Endothelial cell of umbilical vein (primary cell): Measurements from ENCODE around the gene DUS1L. TPM values are rescaled to one million over a fixed set of nuclear protein-coding genes. Genes with fewer than 3 reads are reported as not detected.

Experiments
- BruUV-seq: library from RNA; stranded (reverse); fragments of 400-500 nt; replicated peaks from 2 replicates; lab custom pipeline; 2021; lab: Mats Ljungman, UMichigan
- CTCF ChIA-PET: fragments of 300-600, 350-600 bp; sonication (Branson Sonifier 250); formaldehyde crosslinking; loops from one replicate; lab custom pipeline; 2021; ENCODE audit warnings: antibody characterized with exemption, inconsistent platforms; lab: Charles Lee
- POLR2A ChIA-PET: fragments of 300-600, 350-600 bp; sonication (Branson Sonifier 250); formaldehyde crosslinking; loops from one replicate; lab custom pipeline; 2021; ENCODE audit warnings: antibody characterized with exemption, inconsistent platforms; lab: Charles Lee
- DNase-seq: peaks from one replicate; pipeline ENCODE4 v3.0.0-alpha.2; 2011; ENCODE audit warnings: low read depth, low spot score
- FAIRE-seq: peaks from 2 replicates; lab custom pipeline; 2011; peaks lifted over from hg19 to GRCh38; lab: Jason Lieb, UNC
- H2AFZ ChIP-seq: 2 replicates; pipeline ENCODE4 v1.6.0; 2012; ENCODE audit warnings: low read depth, low read length, control low read depth, inconsistent platforms
- H3K27ac ChIP-seq: 2 replicates; pipeline ENCODE4 v1.5.1; 2011; ENCODE audit warnings: low read depth, mild to moderate bottlenecking, control low read depth, low read length, moderate library complexity; ENCODE audit not compliant: insufficient read depth
- H3K27me3 ChIP-seq, 2 experiments: 2 replicates each; pipeline versions ENCODE4 v1.6.0 to v1.6.1; 2011; ENCODE audit warnings: low read length in 2 of 2, mixed read lengths in 1 of 2; ENCODE audit not compliant: control insufficient read depth in 2 of 2, insufficient read depth in 2 of 2
- H3K36me3 ChIP-seq, 2 experiments: 2 replicates in 1 of 2; 3 replicates in 1 of 2; pipeline ENCODE4 v1.5.1; 2011; ENCODE audit warnings: low read length in 2 of 2, mild to moderate bottlenecking in 1 of 2, moderate library complexity in 1 of 2; ENCODE audit not compliant: control insufficient read depth in 2 of 2, insufficient read depth in 2 of 2; ENCODE audit errors: extremely low read depth in 1 of 2
- H3K4me1 ChIP-seq: 3 replicates; pipeline ENCODE4 v1.5.1; 2011; ENCODE audit warnings: mild to moderate bottlenecking, low read length; ENCODE audit not compliant: control insufficient read depth, insufficient read depth; ENCODE audit errors: extremely low read depth
- H3K4me2 ChIP-seq: 2 replicates; pipeline ENCODE4 v1.6.1; 2011; ENCODE audit warnings: low read length, control low read depth, mixed read lengths; ENCODE audit not compliant: insufficient read depth
- H3K4me3 ChIP-seq, 3 experiments: fragments of 200-600 bp in 1 of 3; sonication (generic), shearing (Covaris generic) in 1 of 3; replicated peaks in 1 of 3; 2 replicates each; pipeline ENCODE4 v1.5.1; 2011 to 2016; ENCODE audit warnings: control low read depth in 3 of 3, low read length in 3 of 3, mild to moderate bottlenecking in 2 of 3, inconsistent platforms in 1 of 3, low read depth in 1 of 3, moderate library complexity in 1 of 3; ENCODE audit not compliant: insufficient read depth in 1 of 3
- H3K79me2 ChIP-seq: 2 replicates; pipeline ENCODE4 v1.6.0; 2012; ENCODE audit warnings: low read length, inconsistent platforms; ENCODE audit not compliant: control insufficient read depth, insufficient read depth
- H3K9ac ChIP-seq: replicated peaks from 2 replicates; pipeline ENCODE3; 2011; ENCODE audit warnings: low read length, control low read depth; ENCODE audit not compliant: insufficient read depth; ENCODE audit errors: extremely low read depth
- H3K9me1 ChIP-seq: replicated peaks from 3 replicates; pipeline ENCODE4 v1.6.0; 2011; ENCODE audit warnings: mild to moderate bottlenecking, low read length; ENCODE audit not compliant: control insufficient read depth, insufficient read depth; ENCODE audit errors: extremely low read depth
- H3K9me3 ChIP-seq: replicated peaks from 2 replicates; pipeline ENCODE4 v1.5.1; 2012; ENCODE audit warnings: low read length, inconsistent platforms; ENCODE audit not compliant: control insufficient read depth, insufficient read depth
- H4K20me1 ChIP-seq: replicated peaks from 2 replicates; pipeline ENCODE3; 2011; ENCODE audit warnings: mild to moderate bottlenecking, low read length; ENCODE audit not compliant: control insufficient read depth, insufficient read depth; ENCODE audit errors: extremely low read depth
- EZH2 ChIP-seq: IDR thresholded peaks from 2 replicates; pipeline ENCODE4 v1.6.1; 2012; ENCODE audit warnings: borderline replicate concordance, low read depth, mild to moderate bottlenecking, moderate library complexity, low read length, inconsistent platforms; ENCODE audit not compliant: severe bottlenecking
- FOS ChIP-seq: IDR thresholded peaks from 2 replicates; pipeline ENCODE4 v1.6.1; 2011; ENCODE audit warnings: mild to moderate bottlenecking, low read length, moderate library complexity, borderline replicate concordance; ENCODE audit not compliant: insufficient read depth
- GATA2 ChIP-seq: IDR thresholded peaks from 2 replicates; pipeline ENCODE4 v1.7.0; 2011; ENCODE audit warnings: low read depth, mild to moderate bottlenecking, moderate library complexity, mixed read lengths, low read length; ENCODE audit not compliant: insufficient read length, insufficient read depth
- JUN ChIP-seq: IDR thresholded peaks from 2 replicates; pipeline ENCODE4 v1.6.1; 2011; ENCODE audit warnings: borderline replicate concordance, low read depth; ENCODE audit not compliant: insufficient read length, insufficient read depth
- MYC ChIP-seq: IDR thresholded peaks from one replicate; pipeline ENCODE4 v1.6.1; 2011; ENCODE audit warnings: mild to moderate bottlenecking, low read depth, low read length
- POLR2A ChIP-seq: IDR thresholded peaks from 2 replicates; pipeline ENCODE4 v1.6.1; 2012; ENCODE audit warnings: low read depth, mild to moderate bottlenecking, control low read depth, low read length
- POLR2AphosphoS5 ChIP-seq: IDR thresholded peaks from 2 replicates; pipeline ENCODE4 v1.6.1; 2012; ENCODE audit warnings: low read depth, mild to moderate bottlenecking, control low read depth, low read length, moderate library complexity; ENCODE audit not compliant: insufficient read depth
- dilution Hi-C: fragments of 300-500 bp; cut with MboI; formaldehyde crosslinking; loops from one replicate; pipeline ENCODE4 v1.15.0; 2019; ENCODE audit warnings: low sequenced_read_pairs; ENCODE audit not compliant: extremely low pct_ligation_motif_present
- intact Hi-C: fragments of 100-400 bp; cut with micrococcal nuclease; formaldehyde crosslinking; loops from one replicate; pipeline ENCODE4 v1.10.0; 2022
- polyA plus RNA-seq, 4 experiments: library from polyadenylated mRNA; depleted of rRNA in 3 of 4; stranded (reverse) in 3 of 4; unstranded in 1 of 4; fragments of >200 nt; gene quantifications; 2 replicates each; pipeline versions ENCODE4 v1.2.1 to v1.2.3, GENCODE V29; 2011 to 2012; ENCODE audit warnings: missing spikeins in 1 of 4
- total RNA-seq: library from RNA; stranded (reverse); gene quantifications from 2 replicates; pipeline ENCODE4 v1.2.3, GENCODE V29; 2021
- TF ChIP-seq, protein P1 (sequence below): IDR thresholded peaks from 2 replicates; pipeline ENCODE4 v1.6.1; 2011; ENCODE audit not compliant: insufficient read depth, insufficient read length
- TF ChIP-seq, protein P2 (sequence below), 2 donors: IDR thresholded peaks; 1 replicate in 1 of 2; 2 replicates in 1 of 2; pipeline ENCODE4 v1.5.1; 2011; ENCODE audit warnings: low read length in 2 of 2, mild to moderate bottlenecking in 2 of 2, moderate library complexity in 2 of 2, control low read depth in 1 of 2, inconsistent platforms in 1 of 2, low read depth in 1 of 2; ENCODE audit not compliant: insufficient read depth in 1 of 2; ENCODE audit errors: extremely low read depth in 1 of 2

Gene DUS1L
- total and polyA plus RNA-seq, 2 donors (not counting 3 experiments of a cell fraction or from before 2014, with no cell fraction given): 60.1 to 92.9 TPM

DNA sequence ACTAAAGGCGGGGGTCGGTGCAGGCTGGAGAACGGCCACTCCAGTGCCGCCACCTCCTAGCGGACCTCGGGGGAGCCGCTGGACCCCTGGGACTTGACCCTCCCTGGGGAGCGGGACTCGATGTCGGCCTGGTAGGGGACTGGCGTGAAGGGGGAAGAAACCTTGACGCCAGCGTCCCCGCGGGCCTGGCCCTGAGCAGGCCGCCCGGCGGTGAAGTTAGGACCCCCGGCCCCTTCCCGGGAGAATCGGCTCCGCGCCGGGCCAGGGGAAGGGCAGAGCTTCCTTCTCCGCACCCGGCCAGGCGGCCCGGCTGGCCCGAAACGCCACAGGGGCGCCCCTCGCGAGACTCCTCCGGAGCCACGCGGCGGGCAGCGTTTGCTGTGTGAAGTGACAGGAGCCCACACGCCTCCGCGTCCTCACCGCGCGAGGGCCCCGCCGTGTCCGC is 389 bp downstream of the DUS1L start:
- peak overlapping the region; percentile 48 for H3K27ac ChIP-seq
- no peaks in the 10 kb centered on the region for H3K27me3 ChIP-seq
- dilution Hi-C loops (no loop called here), intact Hi-C loops (no loop called here)
- ChIA-PET POLR2A (interaction anchor here (0.6 to 0.7 kb wide), 2 partner anchors 33 to 120 kb away, joined by 3 read pairs; no protein-coding TSS in a partner anchor), CTCF (interaction anchor here (1.0 to 1.1 kb wide), 2 partner anchors 28 to 35 kb away, joined by 3 to 6 read pairs; partner anchors contain the start of gene DCXR)
- peak overlapping the region; percentile 99 for H2AFZ ChIP-seq
- H3K79me2 ChIP-seq: peaks cover 14% of the 10 kb centered on the region
- FAIRE-seq: no peak
- H3K9me3 ChIP-seq: no peaks in the 10 kb centered on the region
- H4K20me1 ChIP-seq: no peaks in the 10 kb centered on the region
- peak overlapping the region; percentile 78 for H3K4me2 ChIP-seq
- H3K4me3 ChIP-seq: peak overlapping the region; percentile 55 to 82 (median 76)
- no TSS peak for BruUV-seq
- DNase-seq: peak; percentile 36
- H3K4me1 ChIP-seq: peaks cover 15% of the 10 kb centered on the region
- peaks cover 0 to 15% of the 10 kb centered on the region in 2 experiments for H3K36me3 ChIP-seq
- H3K9ac ChIP-seq: peak overlapping the region; percentile 77
- TF ChIP-seq POLR2AphosphoS5 (no peak), POLR2A (no peak), GATA2 (no peak), MYC (no peak), JUN (no peak), EZH2 (no peak), FOS (no peak)
- TF ChIP-seq, protein P1, sequence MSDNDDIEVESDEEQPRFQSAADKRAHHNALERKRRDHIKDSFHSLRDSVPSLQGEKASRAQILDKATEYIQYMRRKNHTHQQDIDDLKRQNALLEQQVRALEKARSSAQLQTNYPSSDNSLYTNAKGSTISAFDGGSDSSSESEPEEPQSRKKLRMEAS: no peak
- TF ChIP-seq, protein P2, sequence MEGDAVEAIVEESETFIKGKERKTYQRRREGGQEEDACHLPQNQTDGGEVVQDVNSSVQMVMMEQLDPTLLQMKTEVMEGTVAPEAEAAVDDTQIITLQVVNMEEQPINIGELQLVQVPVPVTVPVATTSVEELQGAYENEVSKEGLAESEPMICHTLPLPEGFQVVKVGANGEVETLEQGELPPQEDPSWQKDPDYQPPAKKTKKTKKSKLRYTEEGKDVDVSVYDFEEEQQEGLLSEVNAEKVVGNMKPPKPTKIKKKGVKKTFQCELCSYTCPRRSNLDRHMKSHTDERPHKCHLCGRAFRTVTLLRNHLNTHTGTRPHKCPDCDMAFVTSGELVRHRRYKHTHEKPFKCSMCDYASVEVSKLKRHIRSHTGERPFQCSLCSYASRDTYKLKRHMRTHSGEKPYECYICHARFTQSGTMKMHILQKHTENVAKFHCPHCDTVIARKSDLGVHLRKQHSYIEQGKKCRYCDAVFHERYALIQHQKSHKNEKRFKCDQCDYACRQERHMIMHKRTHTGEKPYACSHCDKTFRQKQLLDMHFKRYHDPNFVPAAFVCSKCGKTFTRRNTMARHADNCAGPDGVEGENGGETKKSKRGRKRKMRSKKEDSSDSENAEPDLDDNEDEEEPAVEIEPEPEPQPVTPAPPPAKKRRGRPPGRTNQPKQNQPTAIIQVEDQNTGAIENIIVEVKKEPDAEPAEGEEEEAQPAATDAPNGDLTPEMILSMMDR (IDR thresholded peaks at IDR 0.05; ENCODE audit: extremely low read depth in 1 of 2, insufficient read depth in 1 of 2, low read depth in 1 of 2, low read length in 2 of 2): no peak
- no peaks in the 10 kb centered on the region for H3K9me1 ChIP-seq
